Transverse colon (tissue), 4 donors: ENCODE measurements around the gene NUTF2.

Experiments used
- CTCF ChIP-seq, 5 experiments: fragments of 200-600 bp in 3 of 5; fragments of 450-650 bp in 2 of 5; sonication (generic) in 3 of 5; IDR thresholded peaks; 1 replicate in 2 of 5; 2 replicates in 3 of 5; pipeline ENCODE4 v1.5.1; 2016 to 2017; ENCODE audit warnings: antibody characterized with exemption in 5 of 5, inconsistent platforms in 3 of 5, mild to moderate bottlenecking in 2 of 5, moderate library complexity in 1 of 5
- EP300 ChIP-seq: sonication (generic); formaldehyde crosslinking; IDR thresholded peaks from one replicate; pipeline ENCODE4 v1.6.1; 2017; ENCODE audit warnings: antibody characterized with exemption, low read depth
- POLR2A ChIP-seq: fragments of 450-650 bp; IDR thresholded peaks from one replicate; pipeline ENCODE4 v1.6.1; 2016; ENCODE audit warnings: antibody characterized with exemption, mild to moderate bottlenecking, moderate library complexity
- POLR2AphosphoS5 ChIP-seq, 3 donors: sonication (generic); formaldehyde crosslinking; IDR thresholded peaks; one replicate each; pipeline ENCODE4 v1.6.1; 2016; ENCODE audit warnings: antibody characterized with exemption in 3 of 3

DNA sequence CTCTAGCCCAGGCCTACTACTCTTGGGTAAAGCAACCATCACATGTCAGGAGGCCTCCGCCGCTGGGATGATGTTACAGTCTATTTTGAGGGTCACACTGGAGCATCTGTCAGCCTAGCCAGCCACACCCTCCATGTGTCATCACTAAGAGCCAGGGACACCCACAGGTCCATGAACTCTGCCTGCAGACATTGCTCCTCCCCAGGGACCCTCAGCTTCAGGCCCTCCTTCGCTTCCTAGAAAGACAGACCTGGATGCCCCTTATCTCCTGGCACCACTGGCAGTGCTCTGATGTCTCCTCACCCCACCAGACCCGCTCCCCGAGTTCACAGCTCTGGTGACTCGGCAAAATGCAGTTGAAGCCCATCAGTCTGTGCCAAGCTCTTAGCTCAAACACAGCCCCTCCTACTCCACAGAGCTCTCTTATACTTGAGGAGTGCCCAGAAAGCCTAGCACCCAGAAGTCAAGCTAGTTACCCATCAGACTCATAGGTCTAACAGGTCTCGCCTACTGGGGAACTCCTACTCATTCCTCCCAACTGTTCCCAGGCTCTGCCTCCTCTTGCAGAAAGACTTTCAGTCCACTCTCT is 46.3 kb upstream of the NUTF2 start:
- TF ChIP-seq POLR2AphosphoS5 (IDR thresholded peaks at IDR 0.05) (no peak), POLR2A (no peak), CTCF (IDR thresholded peaks at IDR 0.05) (no peak), EP300 (no peak)
